Keratinocyte (primary cell): ENCODE measurements around the gene BRAT1.

ENCODE experiments used
- EZH2 ChIP-seq: IDR thresholded peaks from one replicate; pipeline ENCODE4 v1.6.1; 2012; ENCODE audit warnings: inconsistent platforms, mild to moderate bottlenecking, low read length, moderate library complexity
- TF ChIP-seq, protein P1 (sequence below), 3 experiments: IDR thresholded peaks in 1 of 3; conservative IDR thresholded peaks in 1 of 3; optimal IDR thresholded peaks in 1 of 3; 2 replicates in 2 of 3; 3 replicates in 1 of 3; pipeline versions ENCODE3 to v1.5.1; 2011; ENCODE audit warnings: low read length in 3 of 3, mild to moderate bottlenecking in 3 of 3, moderate library complexity in 2 of 3, control low read depth in 1 of 3, inconsistent platforms in 1 of 3; ENCODE audit not compliant: insufficient read depth in 2 of 3; ENCODE audit errors: extremely low read depth in 1 of 3

DNA sequence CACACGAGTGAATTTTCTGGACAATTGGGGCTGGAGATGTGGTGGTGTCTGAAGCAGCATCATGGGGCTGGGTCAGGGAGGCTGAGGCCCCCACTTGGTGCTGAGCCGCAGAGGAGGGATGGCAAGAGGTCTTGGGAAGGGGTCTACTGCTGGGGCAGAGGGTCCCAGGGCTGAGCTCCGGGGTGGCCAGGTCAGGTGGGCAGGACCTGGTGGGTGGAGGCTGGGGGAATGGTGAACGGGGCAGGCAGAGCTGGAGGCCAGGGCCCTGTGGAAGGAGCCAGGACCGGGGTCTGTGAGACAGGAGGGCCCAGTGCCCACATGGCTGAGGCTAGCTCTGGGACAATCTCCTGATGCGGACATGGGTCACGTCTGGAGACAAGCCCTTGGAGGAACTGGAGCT, 56.1 kb downstream of the BRAT1 start:
- TF ChIP-seq, protein P1, sequence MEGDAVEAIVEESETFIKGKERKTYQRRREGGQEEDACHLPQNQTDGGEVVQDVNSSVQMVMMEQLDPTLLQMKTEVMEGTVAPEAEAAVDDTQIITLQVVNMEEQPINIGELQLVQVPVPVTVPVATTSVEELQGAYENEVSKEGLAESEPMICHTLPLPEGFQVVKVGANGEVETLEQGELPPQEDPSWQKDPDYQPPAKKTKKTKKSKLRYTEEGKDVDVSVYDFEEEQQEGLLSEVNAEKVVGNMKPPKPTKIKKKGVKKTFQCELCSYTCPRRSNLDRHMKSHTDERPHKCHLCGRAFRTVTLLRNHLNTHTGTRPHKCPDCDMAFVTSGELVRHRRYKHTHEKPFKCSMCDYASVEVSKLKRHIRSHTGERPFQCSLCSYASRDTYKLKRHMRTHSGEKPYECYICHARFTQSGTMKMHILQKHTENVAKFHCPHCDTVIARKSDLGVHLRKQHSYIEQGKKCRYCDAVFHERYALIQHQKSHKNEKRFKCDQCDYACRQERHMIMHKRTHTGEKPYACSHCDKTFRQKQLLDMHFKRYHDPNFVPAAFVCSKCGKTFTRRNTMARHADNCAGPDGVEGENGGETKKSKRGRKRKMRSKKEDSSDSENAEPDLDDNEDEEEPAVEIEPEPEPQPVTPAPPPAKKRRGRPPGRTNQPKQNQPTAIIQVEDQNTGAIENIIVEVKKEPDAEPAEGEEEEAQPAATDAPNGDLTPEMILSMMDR (optimal IDR thresholded peaks at IDR 0.05 in 1 of 3, IDR thresholded peaks at IDR 0.05 in 1 of 3, conservative IDR thresholded peaks at IDR 0.05 in 1 of 3; ENCODE audit: extremely low read depth in 1 of 3, insufficient read depth in 2 of 3, low read length in 3 of 3), result no peak
- TF ChIP-seq EZH2, result no peak
